Adrenal gland (tissue), 5 donors: ENCODE measurements around the gene LARP4B.

Experiments used
- POLR2A ChIP-seq, 2 donors: fragments of 450-650 bp; IDR thresholded peaks; one replicate each; pipeline ENCODE4 v1.6.1; 2017; ENCODE audit warnings: antibody characterized with exemption in 2 of 2, mild to moderate bottlenecking in 2 of 2, moderate library complexity in 1 of 2
- TF ChIP-seq, protein P1 (sequence below), 6 experiments: fragments of 450-650 bp in 4 of 6; fragments of 200-600 bp in 2 of 6; sonication (generic) in 1 of 6; IDR thresholded peaks; 1 replicate in 5 of 6; 2 replicates in 1 of 6; pipeline versions ENCODE4 v1.5.1 to v1.8.0; 2016 to 2021; ENCODE audit warnings: antibody characterized with exemption in 6 of 6, mild to moderate bottlenecking in 2 of 6, moderate library complexity in 1 of 6
- donor health status: DM: no; HTN: no; CAD: no.

GRCh38 chr10:855671-856070 is 75.8 kb downstream of the LARP4B start:
- TF ChIP-seq, protein P1, sequence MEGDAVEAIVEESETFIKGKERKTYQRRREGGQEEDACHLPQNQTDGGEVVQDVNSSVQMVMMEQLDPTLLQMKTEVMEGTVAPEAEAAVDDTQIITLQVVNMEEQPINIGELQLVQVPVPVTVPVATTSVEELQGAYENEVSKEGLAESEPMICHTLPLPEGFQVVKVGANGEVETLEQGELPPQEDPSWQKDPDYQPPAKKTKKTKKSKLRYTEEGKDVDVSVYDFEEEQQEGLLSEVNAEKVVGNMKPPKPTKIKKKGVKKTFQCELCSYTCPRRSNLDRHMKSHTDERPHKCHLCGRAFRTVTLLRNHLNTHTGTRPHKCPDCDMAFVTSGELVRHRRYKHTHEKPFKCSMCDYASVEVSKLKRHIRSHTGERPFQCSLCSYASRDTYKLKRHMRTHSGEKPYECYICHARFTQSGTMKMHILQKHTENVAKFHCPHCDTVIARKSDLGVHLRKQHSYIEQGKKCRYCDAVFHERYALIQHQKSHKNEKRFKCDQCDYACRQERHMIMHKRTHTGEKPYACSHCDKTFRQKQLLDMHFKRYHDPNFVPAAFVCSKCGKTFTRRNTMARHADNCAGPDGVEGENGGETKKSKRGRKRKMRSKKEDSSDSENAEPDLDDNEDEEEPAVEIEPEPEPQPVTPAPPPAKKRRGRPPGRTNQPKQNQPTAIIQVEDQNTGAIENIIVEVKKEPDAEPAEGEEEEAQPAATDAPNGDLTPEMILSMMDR (IDR thresholded peaks at IDR 0.05) = no peak
- no peak for TF ChIP-seq POLR2A (IDR thresholded peaks at IDR 0.05)
